ELF-1 (cell line): ENCODE data around the gene ODAD3.

Source experiments
- DNase-seq: peaks from one replicate; pipeline ENCODE4 v3.0.0-alpha.2; 2016; ENCODE audit warnings: low read depth, low spot score

ODAD3 gene

GRCh38 chr19:11377237-11377636, 57.7 kb downstream of the ODAD3 start:
- no peak for DNase-seq

- DNase-seq: peak; percentile 58
Measured at GRCh38 chr19:11375143-11375948, 59.6 kb downstream of the ODAD3 start.

GRCh38 chr19:11374433-11375142, 60.3 kb downstream of the ODAD3 start, which contains the start of gene SWSAP1:
TSS of gene SWSAP1 (plus strand) at chr19:11374666. CDS start at chr19:11374681, 15 bp downstream.
- peak; percentile 100 for DNase-seq

- DNase-seq: no peak
Measured at GRCh38 chr19:11373885-11374432, 61.0 kb downstream of the ODAD3 start.

GRCh38 chr19:11373166-11373884, 61.6 kb downstream of the ODAD3 start:
- peak; percentile 59 for DNase-seq

GRCh38 chr19:11370744-11371143, 64.2 kb downstream of the ODAD3 start:
- no peak for DNase-seq
